ENCODE data around the gene C15orf62.

The C15orf62 gene

DNA sequence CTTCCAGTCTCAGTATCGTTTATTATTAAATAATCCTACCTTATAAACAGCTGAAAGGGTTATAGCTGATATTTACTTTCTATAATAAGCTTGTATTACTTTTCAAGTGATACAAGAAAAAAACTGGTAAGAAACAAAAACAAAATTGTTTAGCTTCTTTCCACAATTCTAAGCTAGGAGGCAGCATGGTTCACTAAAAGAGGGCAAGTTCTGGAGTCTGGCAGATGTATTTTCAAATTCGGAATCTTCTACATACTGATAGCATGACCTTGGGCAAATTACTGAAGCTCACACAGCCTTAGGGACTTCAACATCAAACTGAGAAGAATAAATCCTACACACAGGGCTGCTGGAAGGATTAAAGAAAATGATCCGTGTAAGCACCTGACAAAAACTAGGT lies 15.4 kb downstream of the C15orf62 start:
- Histone ChIP-seq H2AFZ (ENCODE audit: low read length, unreplicated experiment) (no peak overlapping the region), H3K79me2 (ENCODE audit: control insufficient read depth, insufficient read depth, low read length, unreplicated experiment) (peaks cover 27% of the 10 kb centered on the region), H3K27me3 (ENCODE audit: insufficient read depth, low read length) (no peaks in the 10 kb centered on the region), H3K4me3 (ENCODE audit: low read depth, low read length) (no peak overlapping the region), H3K36me3 (ENCODE audit: insufficient read depth, low read length) (no peaks in the 10 kb centered on the region), H3K4me1 (ENCODE audit: control insufficient read depth, insufficient read depth, low read length, unreplicated experiment) (peaks cover 21% of the 10 kb centered on the region), H3K27ac (ENCODE audit: low read depth, low read length) (no peak overlapping the region)

DNA sequence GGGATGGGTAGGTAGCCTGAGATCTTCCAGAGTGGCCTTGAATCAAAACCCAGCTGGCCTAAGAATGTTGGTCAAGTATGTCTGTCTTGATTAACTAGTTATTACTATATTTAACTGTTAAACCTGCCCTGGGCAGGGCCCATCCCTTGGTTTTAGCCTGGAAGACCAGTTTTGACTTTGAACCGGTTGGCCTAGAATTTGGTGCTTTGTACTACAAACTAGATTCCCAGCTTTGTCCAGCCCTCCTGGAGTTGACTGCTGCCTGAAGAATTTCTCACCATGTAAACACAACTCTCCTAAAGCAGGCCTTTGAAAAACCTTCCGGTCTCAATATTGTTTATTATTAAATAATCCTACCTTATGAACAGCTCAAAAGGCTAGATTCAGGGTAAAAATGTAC lies 16.0 kb downstream of the C15orf62 start:
- Histone ChIP-seq H3K4me1 (ENCODE audit: control insufficient read depth, insufficient read depth, low read length, unreplicated experiment) (peaks cover 25% of the 10 kb centered on the region), H3K4me3 (ENCODE audit: low read depth, low read length) (no peak overlapping the region), H3K79me2 (ENCODE audit: control insufficient read depth, insufficient read depth, low read length, unreplicated experiment) (peaks cover 27% of the 10 kb centered on the region), H3K36me3 (ENCODE audit: insufficient read depth, low read length) (no peaks in the 10 kb centered on the region), H3K27me3 (ENCODE audit: insufficient read depth, low read length) (no peaks in the 10 kb centered on the region), H2AFZ (ENCODE audit: low read length, unreplicated experiment) (no peak overlapping the region), H3K27ac (ENCODE audit: low read depth, low read length) (no peak overlapping the region)

DNA sequence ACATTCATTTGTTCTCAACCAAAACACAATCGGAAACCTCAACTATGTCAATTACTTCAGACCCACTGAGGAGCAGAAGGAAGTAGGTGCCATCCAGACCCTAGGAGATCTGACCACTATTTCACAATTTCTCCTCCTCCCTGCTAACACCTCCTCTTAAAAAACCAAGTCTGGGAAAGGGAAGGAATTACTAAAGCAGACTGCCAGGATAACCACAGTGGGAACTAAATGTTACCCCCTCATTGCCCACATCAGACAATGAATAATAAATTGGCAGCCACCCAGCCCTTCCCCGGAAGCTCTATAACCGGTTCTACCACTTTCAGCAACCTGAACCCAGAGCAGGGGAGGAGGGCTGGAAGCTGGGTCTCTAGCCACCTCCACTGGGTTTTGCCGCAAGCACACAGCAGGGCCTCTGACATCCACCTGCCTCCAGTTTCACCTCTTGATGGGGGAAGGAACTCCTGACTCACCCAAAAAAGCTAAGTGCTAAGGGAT lies 17.6 kb downstream of the C15orf62 start:
- no peak overlapping the region for H3K4me3 ChIP-seq (ENCODE audit: low read depth, low read length)
- peak overlapping the region; percentile 53 for H3K27ac ChIP-seq (ENCODE audit: low read depth, low read length)
- H3K4me1 ChIP-seq (ENCODE audit: control insufficient read depth, insufficient read depth, low read length, unreplicated experiment) = peaks cover 25% of the 10 kb centered on the region
- peaks cover 35% of the 10 kb centered on the region for H3K79me2 ChIP-seq (ENCODE audit: control insufficient read depth, insufficient read depth, low read length, unreplicated experiment)
- H3K27me3 ChIP-seq (ENCODE audit: insufficient read depth, low read length) = no peaks in the 10 kb centered on the region
- H2AFZ ChIP-seq (ENCODE audit: low read length, unreplicated experiment) = no peak overlapping the region
- 0 out of 2 replicates have a peak, but pooled peaks cover 3% of the 10 kb centered on the region for H3K36me3 ChIP-seq (ENCODE audit: insufficient read depth, low read length)

DNA sequence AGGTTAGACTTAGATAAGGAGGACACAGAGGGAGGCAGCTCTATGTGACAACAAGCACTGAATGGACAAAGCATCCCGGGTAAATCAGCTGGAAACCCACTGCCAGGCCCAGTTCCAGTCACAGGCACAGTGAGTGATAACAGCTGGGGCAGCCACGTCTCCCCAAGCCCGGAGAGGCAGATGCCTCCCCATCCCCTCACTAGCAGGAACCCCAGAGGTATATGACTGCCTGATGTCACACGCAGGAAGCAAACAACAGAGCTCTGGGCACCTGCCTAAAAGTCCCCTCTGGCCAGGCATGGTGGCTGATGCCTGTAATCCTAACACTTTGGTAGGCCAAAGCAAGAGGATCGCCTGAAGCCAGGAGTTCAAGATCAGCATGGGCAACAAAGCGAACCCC lies 18.2 kb downstream of the C15orf62 start:
- Histone ChIP-seq H3K79me2 (ENCODE audit: control insufficient read depth, insufficient read depth, low read length, unreplicated experiment) (peaks cover 38% of the 10 kb centered on the region), H3K27me3 (ENCODE audit: insufficient read depth, low read length) (no peaks in the 10 kb centered on the region), H3K27ac (ENCODE audit: low read depth, low read length) (peak overlapping the region; percentile 53), H2AFZ (ENCODE audit: low read length, unreplicated experiment) (no peak overlapping the region), H3K4me3 (ENCODE audit: low read depth, low read length) (no peak overlapping the region), H3K36me3 (ENCODE audit: insufficient read depth, low read length) (0 out of 2 replicates have a peak, but pooled peaks cover 3% of the 10 kb centered on the region), H3K4me1 (ENCODE audit: control insufficient read depth, insufficient read depth, low read length, unreplicated experiment) (peaks cover 29% of the 10 kb centered on the region)

DNA sequence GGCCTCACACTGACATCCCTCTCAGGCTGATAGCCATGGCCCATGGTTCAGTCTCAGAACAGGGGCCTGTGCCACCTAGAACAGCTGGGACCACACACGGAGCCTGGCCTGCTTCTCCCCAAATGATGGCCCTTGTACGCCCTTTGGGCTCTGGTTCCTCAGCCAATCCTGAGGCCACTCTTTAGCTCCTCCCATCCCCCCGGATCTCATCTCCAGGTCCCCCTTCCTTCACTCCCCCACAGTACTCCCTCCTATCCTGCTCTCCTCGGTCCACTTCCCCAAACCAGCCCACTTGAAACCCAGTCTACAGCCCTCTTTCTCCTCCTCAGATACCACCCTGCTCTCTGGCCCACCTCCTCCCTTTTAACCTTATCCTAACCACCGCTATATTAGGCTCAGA lies 19.3 kb downstream of the C15orf62 start:
- H3K27me3 ChIP-seq (ENCODE audit: insufficient read depth, low read length) = no peaks in the 10 kb centered on the region
- no peak overlapping the region for H3K27ac ChIP-seq (ENCODE audit: low read depth, low read length)
- no peak overlapping the region for H2AFZ ChIP-seq (ENCODE audit: low read length, unreplicated experiment)
- peaks cover 38% of the 10 kb centered on the region for H3K79me2 ChIP-seq (ENCODE audit: control insufficient read depth, insufficient read depth, low read length, unreplicated experiment)
- H3K4me1 ChIP-seq (ENCODE audit: control insufficient read depth, insufficient read depth, low read length, unreplicated experiment) = peaks cover 40% of the 10 kb centered on the region
- H3K4me3 ChIP-seq (ENCODE audit: low read depth, low read length) = no peak overlapping the region
- 0 out of 2 replicates have a peak, but pooled peaks cover 3% of the 10 kb centered on the region for H3K36me3 ChIP-seq (ENCODE audit: insufficient read depth, low read length)

DNA sequence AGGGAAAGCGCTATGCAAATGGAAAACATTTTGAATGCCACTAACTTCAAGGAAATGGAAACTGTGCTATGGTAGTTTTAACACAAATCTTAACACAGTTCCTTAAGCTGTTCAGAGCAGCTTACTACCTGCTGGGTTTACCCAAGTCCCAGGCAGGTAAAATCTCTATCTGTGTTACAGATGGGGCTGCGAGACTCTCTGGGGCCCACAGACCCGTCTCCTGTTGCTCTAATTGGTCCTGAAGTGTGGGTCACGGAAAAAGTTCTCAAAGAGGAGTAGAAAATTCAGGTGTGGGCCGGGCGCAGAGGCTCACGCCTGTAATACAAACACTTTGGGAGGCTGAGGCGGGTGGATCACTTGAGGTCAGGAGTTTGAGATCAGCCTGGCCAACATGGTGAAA lies 20.2 kb downstream of the C15orf62 start:
- H3K79me2 ChIP-seq (ENCODE audit: control insufficient read depth, insufficient read depth, low read length, unreplicated experiment) = peaks cover 35% of the 10 kb centered on the region
- H3K4me3 ChIP-seq (ENCODE audit: low read depth, low read length) = no peak overlapping the region
- peaks cover 40% of the 10 kb centered on the region for H3K4me1 ChIP-seq (ENCODE audit: control insufficient read depth, insufficient read depth, low read length, unreplicated experiment)
- no peak overlapping the region for H3K27ac ChIP-seq (ENCODE audit: low read depth, low read length)
- H3K27me3 ChIP-seq (ENCODE audit: insufficient read depth, low read length) = no peaks in the 10 kb centered on the region
- H2AFZ ChIP-seq (ENCODE audit: low read length, unreplicated experiment) = no peak overlapping the region
- H3K36me3 ChIP-seq (ENCODE audit: insufficient read depth, low read length) = 0 out of 2 replicates have a peak, but pooled peaks cover 3% of the 10 kb centered on the region

DNA sequence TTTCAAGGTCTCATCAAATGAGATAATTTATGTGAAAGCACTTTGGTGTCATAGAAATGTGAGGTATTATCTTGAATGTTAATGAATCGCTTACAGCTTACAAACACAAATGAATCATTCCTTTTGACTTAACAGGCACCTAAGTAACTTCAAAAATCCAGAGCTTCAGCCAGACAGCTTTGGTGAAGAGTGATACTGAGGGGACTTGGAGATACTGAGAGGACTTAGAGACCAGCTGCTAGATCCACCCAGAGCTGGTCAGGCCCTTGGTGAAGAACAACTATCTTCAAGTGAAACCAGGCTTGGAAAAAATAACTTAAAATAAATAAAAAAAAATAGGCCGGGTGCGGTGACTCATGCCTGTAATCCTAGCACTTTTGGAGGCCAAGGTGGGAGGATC lies 20.9 kb downstream of the C15orf62 start:
- H3K79me2 ChIP-seq (ENCODE audit: control insufficient read depth, insufficient read depth, low read length, unreplicated experiment) = peaks cover 31% of the 10 kb centered on the region
- H3K27me3 ChIP-seq (ENCODE audit: insufficient read depth, low read length) = no peaks in the 10 kb centered on the region
- no peak overlapping the region for H3K4me3 ChIP-seq (ENCODE audit: low read depth, low read length)
- H3K27ac ChIP-seq (ENCODE audit: low read depth, low read length) = peak overlapping the region; percentile 68
- H2AFZ ChIP-seq (ENCODE audit: low read length, unreplicated experiment) = no peak overlapping the region
- H3K36me3 ChIP-seq (ENCODE audit: insufficient read depth, low read length) = 0 out of 2 replicates have a peak, but pooled peaks cover 3% of the 10 kb centered on the region
- H3K4me1 ChIP-seq (ENCODE audit: control insufficient read depth, insufficient read depth, low read length, unreplicated experiment) = peaks cover 40% of the 10 kb centered on the region

DNA sequence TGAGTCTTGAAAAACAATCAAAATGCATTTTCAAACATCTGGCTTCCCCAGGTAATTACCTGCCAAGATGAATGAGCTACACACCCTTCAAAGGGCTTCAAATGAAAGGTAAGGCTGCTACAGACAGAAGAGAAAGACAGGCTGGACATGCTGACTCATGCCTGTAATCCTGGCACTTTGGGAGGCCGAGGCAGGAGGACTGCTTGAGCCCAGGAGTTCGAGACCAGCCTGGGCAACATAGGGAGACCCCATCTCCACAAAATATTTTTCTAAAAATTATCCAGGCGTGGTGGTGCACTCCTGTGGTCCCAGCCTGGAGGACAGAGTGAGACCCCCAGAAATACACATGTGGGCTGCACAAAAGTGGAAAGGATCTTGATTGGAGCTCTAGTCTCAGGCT lies 22.6 kb downstream of the C15orf62 start:
- H3K27ac ChIP-seq (ENCODE audit: low read depth, low read length) = peak overlapping the region; percentile 78

DNA sequence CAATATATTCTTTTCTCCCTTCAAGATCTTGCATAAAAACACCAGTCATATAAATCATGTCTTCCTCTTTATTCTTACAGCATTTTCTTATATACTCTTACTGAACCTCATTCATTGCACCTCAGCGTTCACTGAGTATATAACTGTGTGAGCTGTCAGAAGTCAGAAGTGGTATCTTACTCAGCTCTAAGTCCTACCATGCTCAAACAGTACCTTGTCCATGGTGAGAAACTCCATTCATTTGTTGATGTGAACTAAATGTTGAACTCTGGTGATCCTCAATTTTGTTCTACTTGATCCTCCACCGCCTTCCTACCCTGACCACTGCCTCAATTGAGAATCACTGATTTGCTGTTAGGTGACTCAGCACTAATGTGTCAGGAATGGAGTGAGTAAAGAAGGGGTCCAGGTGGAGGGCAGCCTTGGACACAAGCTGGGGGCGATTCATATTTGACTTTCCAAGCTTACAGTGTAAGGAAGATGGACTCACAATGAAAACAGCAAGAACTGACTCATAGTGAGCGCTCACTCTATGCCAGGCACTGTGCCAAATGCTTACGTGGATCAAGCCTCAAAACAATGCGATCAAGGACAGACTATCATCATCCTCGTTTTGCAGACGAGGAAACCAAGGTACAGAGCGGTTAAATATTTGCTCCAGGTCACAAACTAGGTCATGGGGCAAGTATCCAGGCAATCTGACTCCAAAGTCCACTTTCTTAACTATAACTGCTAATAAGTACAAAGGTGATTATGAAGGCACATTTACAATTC lies 23.6 kb downstream of the C15orf62 start:
- Histone ChIP-seq H3K4me1 (ENCODE audit: control insufficient read depth, insufficient read depth, low read length, unreplicated experiment) (peaks cover 19% of the 10 kb centered on the region), H3K79me2 (ENCODE audit: control insufficient read depth, insufficient read depth, low read length, unreplicated experiment) (peaks cover 34% of the 10 kb centered on the region), H3K27ac (ENCODE audit: low read depth, low read length) (peak overlapping the region; percentile 78), H3K36me3 (ENCODE audit: insufficient read depth, low read length) (0 out of 2 replicates have a peak, but pooled peaks cover 3% of the 10 kb centered on the region), H2AFZ (ENCODE audit: low read length, unreplicated experiment) (no peak overlapping the region), H3K27me3 (ENCODE audit: insufficient read depth, low read length) (no peaks in the 10 kb centered on the region), H3K4me3 (ENCODE audit: low read depth, low read length) (peak overlapping the region; percentile 22)

More for the DNA sequence above, 22.6 kb downstream of the C15orf62 start:
- Histone ChIP-seq H3K27me3 (ENCODE audit: insufficient read depth, low read length) (no peaks in the 10 kb centered on the region), H2AFZ (ENCODE audit: low read length, unreplicated experiment) (no peak overlapping the region), H3K36me3 (ENCODE audit: insufficient read depth, low read length) (0 out of 2 replicates have a peak, but pooled peaks cover 3% of the 10 kb centered on the region), H3K4me3 (ENCODE audit: low read depth, low read length) (no peak overlapping the region), H3K4me1 (ENCODE audit: control insufficient read depth, insufficient read depth, low read length, unreplicated experiment) (peaks cover 27% of the 10 kb centered on the region), H3K79me2 (ENCODE audit: control insufficient read depth, insufficient read depth, low read length, unreplicated experiment) (peaks cover 30% of the 10 kb centered on the region)

DNA sequence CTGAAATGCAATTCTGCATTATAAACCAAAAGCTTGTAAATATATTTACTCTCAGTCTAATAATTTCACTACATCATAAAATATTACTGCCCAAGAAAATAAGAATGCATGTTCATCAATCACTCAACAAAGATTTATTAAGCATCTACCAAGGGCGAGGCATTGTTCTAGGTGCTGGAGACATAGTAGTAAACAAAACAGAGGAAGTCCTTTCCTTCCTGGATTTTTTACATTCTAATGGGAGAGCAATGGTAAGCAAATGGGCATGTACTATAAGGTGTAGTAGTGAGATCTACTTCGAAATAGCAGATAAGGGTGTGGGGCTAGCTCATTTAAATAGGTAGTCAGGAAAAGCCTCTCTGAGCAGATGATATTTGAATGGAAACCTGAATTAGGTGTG lies 26.3 kb downstream of the C15orf62 start:
- Histone ChIP-seq H3K79me2 (ENCODE audit: control insufficient read depth, insufficient read depth, low read length, unreplicated experiment) (peaks cover 31% of the 10 kb centered on the region), H3K27ac (ENCODE audit: low read depth, low read length) (no peak overlapping the region), H3K4me3 (ENCODE audit: low read depth, low read length) (no peak overlapping the region), H3K36me3 (ENCODE audit: insufficient read depth, low read length) (0 out of 2 replicates have a peak, but pooled peaks cover 3% of the 10 kb centered on the region), H3K27me3 (ENCODE audit: insufficient read depth, low read length) (no peaks in the 10 kb centered on the region), H3K4me1 (ENCODE audit: control insufficient read depth, insufficient read depth, low read length, unreplicated experiment) (peaks cover 15% of the 10 kb centered on the region), H2AFZ (ENCODE audit: low read length, unreplicated experiment) (no peak overlapping the region)

DNA sequence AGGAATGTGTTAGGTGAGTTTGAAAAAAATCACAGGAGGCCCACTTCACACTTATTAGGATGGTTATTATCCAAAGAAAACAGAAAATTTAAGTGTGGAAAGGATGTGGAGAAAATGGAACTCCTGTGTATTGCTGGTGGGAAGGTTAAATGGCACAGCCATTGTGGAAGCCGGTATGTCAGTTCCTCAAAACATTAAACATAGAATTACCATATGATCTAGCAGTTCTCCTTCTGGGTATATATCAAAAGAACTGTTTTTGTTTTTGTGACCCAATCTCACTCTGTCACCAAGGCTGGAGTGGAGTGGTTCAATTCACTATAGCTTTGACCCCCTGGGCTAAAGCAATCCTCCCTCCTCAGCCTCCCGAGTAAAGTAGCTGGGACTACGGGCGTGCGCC lies 26.7 kb downstream of the C15orf62 start:
- no peak overlapping the region for H3K27ac ChIP-seq (ENCODE audit: low read depth, low read length)
- H2AFZ ChIP-seq (ENCODE audit: low read length, unreplicated experiment) = no peak overlapping the region
- 0 out of 2 replicates have a peak, but pooled peaks cover 3% of the 10 kb centered on the region for H3K36me3 ChIP-seq (ENCODE audit: insufficient read depth, low read length)
- H3K4me3 ChIP-seq (ENCODE audit: low read depth, low read length) = no peak overlapping the region
- no peaks in the 10 kb centered on the region for H3K27me3 ChIP-seq (ENCODE audit: insufficient read depth, low read length)
- peaks cover 15% of the 10 kb centered on the region for H3K4me1 ChIP-seq (ENCODE audit: control insufficient read depth, insufficient read depth, low read length, unreplicated experiment)
- H3K79me2 ChIP-seq (ENCODE audit: control insufficient read depth, insufficient read depth, low read length, unreplicated experiment) = peaks cover 31% of the 10 kb centered on the region
